Spleen (tissue), 11 donors: ENCODE measurements around the gene LRRC23. TPM values are rescaled to one million over a fixed set of nuclear protein-coding genes. Genes with fewer than 3 reads are reported as not detected.
A peak's percentile ranks its signal among the peaks of the same experiment; 100 is the strongest.

ENCODE experiments used
- DNase-seq: peaks from one replicate; pipeline ENCODE4 v3.0.0-alpha.2; 2020
- H3K27ac ChIP-seq, 8 donors: fragments of 200-600 bp; sonication (generic) in 7 of 8; 1 replicate in 4 of 8; 2 replicates in 4 of 8; pipeline versions ENCODE4 v1.5.0 to v1.8.0; 2016 to 2021; ENCODE audit warnings: inconsistent platforms in 4 of 8, mild to moderate bottlenecking in 4 of 8, moderate library complexity in 1 of 8
- H3K27me3 ChIP-seq, 7 donors: fragments of 200-600 bp; sonication (generic) in 6 of 7; replicated peaks in 1 of 7; 1 replicate in 4 of 7; 2 replicates in 3 of 7; pipeline versions ENCODE4 v1.5.0 to v1.8.0; 2016 to 2021; ENCODE audit warnings: inconsistent platforms in 3 of 7, mild to moderate bottlenecking in 1 of 7
- H3K36me3 ChIP-seq, 6 donors: fragments of 200-600 bp; sonication (generic) in 5 of 6; 1 replicate in 4 of 6; 2 replicates in 2 of 6; pipeline versions ENCODE4 v1.5.0 to v1.8.0; 2016 to 2021; ENCODE audit warnings: inconsistent platforms in 2 of 6
- H3K4me1 ChIP-seq, 6 donors: fragments of 200-600 bp; sonication (generic) in 5 of 6; 1 replicate in 3 of 6; 2 replicates in 3 of 6; pipeline versions ENCODE4 v1.5.0 to v1.8.0; 2016 to 2021; ENCODE audit warnings: inconsistent platforms in 3 of 6
- H3K4me3 ChIP-seq, 8 donors: fragments of 200-600 bp; sonication (generic) in 7 of 8; 1 replicate in 4 of 8; 2 replicates in 4 of 8; pipeline versions ENCODE4 v1.5.0 to v1.8.0; 2016 to 2021; ENCODE audit warnings: inconsistent platforms in 4 of 8, mild to moderate bottlenecking in 4 of 8, moderate library complexity in 2 of 8
- H3K9me3 ChIP-seq, 8 donors: fragments of 200-600 bp; sonication (generic) in 7 of 8; 1 replicate in 4 of 8; 2 replicates in 4 of 8; pipeline versions ENCODE4 v1.5.0 to v1.8.0; 2016 to 2021; ENCODE audit warnings: inconsistent platforms in 4 of 8
- CTCF ChIP-seq, 11 experiments: fragments of 200-600 bp in 7 of 11; fragments of 450-650 bp in 4 of 11; sonication (generic) in 4 of 11; IDR thresholded peaks in 8 of 11; conservative IDR thresholded peaks in 3 of 11; 1 replicate in 7 of 11; 2 replicates in 4 of 11; pipeline versions ENCODE4 v1.4.0 to v1.8.0; 2016 to 2021; ENCODE audit warnings: antibody characterized with exemption in 11 of 11, inconsistent platforms in 4 of 11, mild to moderate bottlenecking in 1 of 11
- POLR2A ChIP-seq, 3 donors: fragments of 450-650 bp; IDR thresholded peaks; one replicate each; pipeline ENCODE4 v1.5.1; 2017; ENCODE audit warnings: antibody characterized with exemption in 3 of 3, mild to moderate bottlenecking in 1 of 3
- POLR2AphosphoS5 ChIP-seq, 3 donors: sonication (generic); formaldehyde crosslinking; IDR thresholded peaks; one replicate each; pipeline ENCODE4 v1.5.1; 2017; ENCODE audit warnings: antibody characterized with exemption in 3 of 3
- WGBS, 5 donors: extraction: QIAGEN DNeasy Blood & Tissue Kit in 3 of 5; methylation state at CpG; one replicate each; pipeline versions ENCODE4 v1.1.5 to v1.1.7; 2013 to 2018; 5-methylcytosine and 5-hydroxymethylcytosine counted together
- intact Hi-C: fragments of 100-400 bp; cut with DNase I; formaldehyde crosslinking; loops from one replicate; pipeline ENCODE4 v1.15.0; 2023; ENCODE audit warnings: low total_unique reads
- polyA plus RNA-seq, 3 donors: library from polyadenylated mRNA; stranded (reverse); fragments of 200-250 nt; gene quantifications; one replicate each; pipeline ENCODE4 v1.2.1, GENCODE V29; 2013
- total RNA-seq, 7 donors: library from RNA; depleted of rRNA in 3 of 7; stranded (reverse); fragments of >200 nt in 3 of 7; fragmentation: NEBNext Ultra II Directional in 4 of 7; extraction: Animal tissue kit (Norgen Biotek cat#: 25700) in 4 of 7; gene quantifications; one replicate each; pipeline versions ENCODE4 v1.1.0 to v1.2.1, GENCODE V29; 2016 to 2021
- donor health status: healthy with polysubstance abuse.
- donor health status: DM: no; HTN: no; CAD: no; lungs with moderate emphysema.
- donor health status: DM: no; HTN: no; CAD: no.
- donor health status: Bipolar disorder and iron deficiency.
- donor health status: healthy.
- donor health status: DM: no; HTN: no; CAD: no.
- donor health status: DM: yes; HTN: yes; CAD: no.

The LRRC23 gene
- total and polyA plus RNA-seq, 10 donors, result 3.1 to 10.1 (median 6.4) TPM

- 59 to 70% (median 64%) methylated on average over 8 of the region's 8 CpGs for WGBS, 5 donors
These were observed 42.3 kb downstream of the LRRC23 start for GRCh38 chr12:6946920-6947374.

GRCh38 chr12:6947615-6948014 is 43.0 kb downstream of the LRRC23 start:
- DNase-seq, result peak; percentile 69
- WGBS, 5 donors, result 78 to 84% (median 81%) methylated on average over 8 of the region's 8 CpGs
- peaks cover 0 to 16% (median 0%) of the 10 kb centered on the region in 6 donors for H3K36me3 ChIP-seq
- H3K27ac ChIP-seq, result peak overlapping the region; percentile 80 to 99 (median 96)
- intact Hi-C loops, result loop anchor here (10.0 kb wide), 1 partner anchor 167 kb away; no protein-coding TSS in a partner anchor
- TF ChIP-seq POLR2A (IDR thresholded peaks at IDR 0.05), result no peak
- TF ChIP-seq POLR2AphosphoS5 (IDR thresholded peaks at IDR 0.05), result no peak
- H3K4me3 ChIP-seq, result no peak overlapping the region
- peaks cover 53 to 92% (median 84%) of the 10 kb centered on the region in 6 donors for H3K4me1 ChIP-seq
- H3K27me3 ChIP-seq, result no peaks in the 10 kb centered on the region
- no peaks in the 10 kb centered on the region for H3K9me3 ChIP-seq

More at GRCh38 chr12:6946920-6947374, 42.3 kb downstream of the LRRC23 start:
- Histone ChIP-seq H3K27me3 (no peaks in the 10 kb centered on the region), H3K36me3 (peaks cover 0 to 9% (median 0%) of the 10 kb centered on the region in 6 donors), H3K4me3 (peak overlapping the region in 7 of 8 donors; percentile 14 to 81 (median 36)), H3K27ac (peak overlapping the region; percentile 80 to 99 (median 96)), H3K9me3 (no peaks in the 10 kb centered on the region), H3K4me1 (peaks cover 53 to 93% (median 85%) of the 10 kb centered on the region in 6 donors)
- DNase-seq, result no peak
- intact Hi-C loops, result loop anchor here (10.0 kb wide), 1 partner anchor 168 kb away; no protein-coding TSS in a partner anchor
- TF ChIP-seq POLR2AphosphoS5 (IDR thresholded peaks at IDR 0.05) (no peak), CTCF (IDR thresholded peaks at IDR 0.05 in 8 of 11, conservative IDR thresholded peaks at IDR 0.05 in 3 of 11) (no peak), POLR2A (IDR thresholded peaks at IDR 0.05) (no peak)

- H3K36me3 ChIP-seq, result peaks cover 0 to 30% (median 0%) of the 10 kb centered on the region in 6 donors
- TF ChIP-seq POLR2AphosphoS5 (IDR thresholded peaks at IDR 0.05) (peak; percentile 55 to 65 (median 60)), CTCF (IDR thresholded peaks at IDR 0.05 in 8 of 11, conservative IDR thresholded peaks at IDR 0.05 in 3 of 11) (peak in 6 of 11 experiments; percentile 13 to 44 (median 22)), POLR2A (IDR thresholded peaks at IDR 0.05) (no peak)
- peak overlapping the region; percentile 4 to 99 (median 93) for H3K27ac ChIP-seq
- peaks cover 47 to 92% (median 83%) of the 10 kb centered on the region in 6 donors for H3K4me1 ChIP-seq
- WGBS, 5 donors, result 49 to 60% (median 56%) methylated on average over 15 of the region's 15 CpGs
- no peaks in the 10 kb centered on the region for H3K27me3 ChIP-seq
- intact Hi-C loops, result loop anchor here (10.0 kb wide), 1 partner anchor 166 kb away; no protein-coding TSS in a partner anchor
- DNase-seq, result peak; percentile 79
- H3K9me3 ChIP-seq, result no peaks in the 10 kb centered on the region
- peak overlapping the region in 2 of 8 donors; percentile 10 to 44 for H3K4me3 ChIP-seq
These were observed 44.4 kb downstream of the LRRC23 start for GRCh38 chr12:6948873-6949594.

- Histone ChIP-seq H3K4me1 (peaks cover 52 to 92% (median 84%) of the 10 kb centered on the region in 6 donors), H3K36me3 (peaks cover 0 to 43% (median 9%) of the 10 kb centered on the region in 6 donors), H3K9me3 (no peaks in the 10 kb centered on the region), H3K4me3 (peak overlapping the region in 5 of 8 donors; percentile 70 to 98 (median 89)), H3K27me3 (no peaks in the 10 kb centered on the region), H3K27ac (peak overlapping the region; percentile 87 to 99 (median 96))
- DNase-seq, result peak; percentile 70
- TF ChIP-seq POLR2AphosphoS5 (IDR thresholded peaks at IDR 0.05) (no peak), CTCF (IDR thresholded peaks at IDR 0.05 in 8 of 11, conservative IDR thresholded peaks at IDR 0.05 in 3 of 11) (peak in 4 of 11 experiments; percentile 15 to 54 (median 32))
- 14 to 49% (median 45%) methylated on average over 1 of the region's 1 CpG; no CpG with 5 or more reads in 1 of the 5 donors for whole genome bisulfite sequencing, 5 donors
- intact Hi-C loops, result no loop called here
These were observed 45.8 kb downstream of the LRRC23 start for GRCh38 chr12:6950401-6950801.
